NT2/D1 (cell line): ENCODE results near the gene KCNS1.

ENCODE experiments used
- YY1 ChIP-seq: IDR thresholded peaks from 2 replicates; pipeline ENCODE4 v1.6.1; 2011; ENCODE audit not compliant: insufficient read length, insufficient read depth
- ZNF274 ChIP-seq: IDR thresholded peaks from 2 replicates; pipeline ENCODE4 v1.6.1; 2011; ENCODE audit warnings: mild to moderate bottlenecking, low read depth, low read length

- TF ChIP-seq YY1, result no peak
- no peak for TF ChIP-seq ZNF274
These were observed 48.1 kb downstream of the KCNS1 start for GRCh38 chr20:45052698-45053429.
